ENCODE measurements around the gene ST6GALNAC5.

- TF ChIP-seq POLR2A (IDR thresholded peaks at IDR 0.05) = no peak
- no peak for TF ChIP-seq CTCF (IDR thresholded peaks at IDR 0.05)
- TF ChIP-seq EP300 (IDR thresholded peaks at IDR 0.05) = no peak
These were observed 34.1 kb upstream of the ST6GALNAC5 start for GRCh38 chr1:76833151-76833550.

Data from ovary (tissue), 3 donors.